ENCODE measurements around the gene ENTPD8. TPM values are rescaled to one million over a fixed set of nuclear protein-coding genes. Genes with fewer than 3 reads are reported as not detected.

ENTPD8 gene
- total RNA-seq, 1 experiment from 2014 or later, result not detected

DNA sequence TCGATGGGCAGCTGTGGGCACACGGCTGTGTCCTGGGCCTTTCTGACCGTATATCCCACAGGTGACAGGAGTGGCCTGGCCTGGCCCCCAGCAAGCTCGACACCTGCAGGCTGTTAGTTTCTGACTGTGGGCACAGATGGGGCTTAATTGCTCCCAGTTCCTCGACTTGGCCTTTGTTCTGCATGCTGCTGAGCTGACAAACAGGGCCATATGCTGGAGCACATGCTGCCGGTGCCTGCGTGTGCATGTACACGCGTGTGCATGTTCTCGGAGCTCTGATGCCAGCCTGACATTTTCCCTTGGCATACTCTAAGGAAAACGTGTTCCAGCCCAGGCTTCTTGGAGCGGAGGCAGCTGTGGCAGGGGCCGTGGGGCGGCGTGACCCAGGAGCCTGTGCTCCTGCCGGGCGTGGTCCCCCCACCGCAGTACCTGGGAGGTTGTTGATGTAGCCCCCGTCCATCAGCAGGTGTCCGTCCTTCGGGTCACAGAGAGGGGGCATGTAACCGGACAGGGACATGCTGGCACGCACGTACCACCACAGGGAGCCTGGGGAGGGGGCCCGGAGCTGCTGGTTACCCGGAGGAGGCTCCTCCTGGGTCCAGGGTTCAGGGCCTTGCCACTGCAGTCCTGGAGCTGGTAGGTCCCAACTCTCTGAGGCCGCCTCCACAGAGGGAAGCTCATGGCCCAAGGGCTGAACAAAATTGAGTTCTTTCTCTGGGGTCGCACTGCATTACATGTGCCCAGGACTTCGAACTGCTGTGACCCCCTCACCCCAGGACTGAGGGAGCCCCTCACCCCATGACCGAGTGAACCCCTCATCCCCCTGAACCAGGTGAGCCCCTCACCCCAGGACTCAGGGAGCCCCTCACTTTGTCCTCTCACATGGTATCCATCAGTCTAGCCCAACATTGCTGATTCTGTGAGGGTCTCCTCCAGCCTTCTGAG lies 22.1 kb upstream of the ENTPD8 start:
- Histone ChIP-seq H3K36me3 (ENCODE audit: low read depth, low read length) (no peaks in the 10 kb centered on the region), H3K9me3 (ENCODE audit: low read length) (no peaks in the 10 kb centered on the region), H2AFZ (ENCODE audit: low read length) (no peak overlapping the region), H3K79me2 (ENCODE audit: low read length) (peaks cover 5% of the 10 kb centered on the region; the same call in 1 of the 2 replicates), H3K4me2 (ENCODE audit: low read length) (no peak overlapping the region), H3K27me3 (ENCODE audit: low read length) (no peaks in the 10 kb centered on the region), H3K9ac (ENCODE audit: low read length) (no peak overlapping the region), H3F3A (ENCODE audit: low read length, unreplicated experiment) (no peaks in the 10 kb centered on the region), H3K4me3 (ENCODE audit: low read length) (no peak overlapping the region), H3K9me2 (replicated peaks; ENCODE audit: low read length) (no peaks in the 10 kb centered on the region), H3K27ac (ENCODE audit: low read length) (no peak overlapping the region), H3K4me1 (ENCODE audit: insufficient read depth, low read length) (peaks cover 4% of the 10 kb centered on the region; the same call in 1 of the 2 replicates), H4K20me1 (ENCODE audit: low read length) (no peaks in the 10 kb centered on the region)
- DNase-seq (no peak), ATAC-seq (no peak)
- POLR2A ChIA-PET (ENCODE audit: unreplicated experiment), result no interaction called here
- BruUV-seq (replicated peaks), result no TSS peak
- intact Hi-C loops (cut with micrococcal nuclease), result no loop called here
- TF ChIP-seq, protein P1, sequence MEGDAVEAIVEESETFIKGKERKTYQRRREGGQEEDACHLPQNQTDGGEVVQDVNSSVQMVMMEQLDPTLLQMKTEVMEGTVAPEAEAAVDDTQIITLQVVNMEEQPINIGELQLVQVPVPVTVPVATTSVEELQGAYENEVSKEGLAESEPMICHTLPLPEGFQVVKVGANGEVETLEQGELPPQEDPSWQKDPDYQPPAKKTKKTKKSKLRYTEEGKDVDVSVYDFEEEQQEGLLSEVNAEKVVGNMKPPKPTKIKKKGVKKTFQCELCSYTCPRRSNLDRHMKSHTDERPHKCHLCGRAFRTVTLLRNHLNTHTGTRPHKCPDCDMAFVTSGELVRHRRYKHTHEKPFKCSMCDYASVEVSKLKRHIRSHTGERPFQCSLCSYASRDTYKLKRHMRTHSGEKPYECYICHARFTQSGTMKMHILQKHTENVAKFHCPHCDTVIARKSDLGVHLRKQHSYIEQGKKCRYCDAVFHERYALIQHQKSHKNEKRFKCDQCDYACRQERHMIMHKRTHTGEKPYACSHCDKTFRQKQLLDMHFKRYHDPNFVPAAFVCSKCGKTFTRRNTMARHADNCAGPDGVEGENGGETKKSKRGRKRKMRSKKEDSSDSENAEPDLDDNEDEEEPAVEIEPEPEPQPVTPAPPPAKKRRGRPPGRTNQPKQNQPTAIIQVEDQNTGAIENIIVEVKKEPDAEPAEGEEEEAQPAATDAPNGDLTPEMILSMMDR (conservative IDR thresholded peaks at IDR 0.05; ENCODE audit: low read depth, low read length), result no peak
- TF ChIP-seq EZH2phosphoT487 (IDR thresholded peaks at IDR 0.05; ENCODE audit: borderline replicate concordance, low read length) (no peak), EZH2 (IDR thresholded peaks at IDR 0.05; ENCODE audit: low read length, unreplicated experiment) (no peak)
- CTCF ChIA-PET, result no interaction called here

- POLR2A ChIA-PET (ENCODE audit: unreplicated experiment), result no interaction called here
- Histone ChIP-seq H3K4me2 (ENCODE audit: low read length) (no peak overlapping the region), H3K27ac (ENCODE audit: low read length) (no peak overlapping the region), H3K4me1 (ENCODE audit: insufficient read depth, low read length) (peaks cover 4% of the 10 kb centered on the region; the same call in 1 of the 2 replicates), H3K9me2 (replicated peaks; ENCODE audit: low read length) (no peaks in the 10 kb centered on the region), H3K9ac (ENCODE audit: low read length) (no peak overlapping the region), H3K9me3 (ENCODE audit: low read length) (no peaks in the 10 kb centered on the region), H3K79me2 (ENCODE audit: low read length) (peaks cover 13% of the 10 kb centered on the region; the same call in 1 of the 2 replicates), H2AFZ (ENCODE audit: low read length) (no peak overlapping the region), H3F3A (ENCODE audit: low read length, unreplicated experiment) (no peaks in the 10 kb centered on the region), H3K27me3 (ENCODE audit: low read length) (no peaks in the 10 kb centered on the region), H3K4me3 (ENCODE audit: low read length) (no peak overlapping the region), H3K36me3 (ENCODE audit: low read depth, low read length) (no peaks in the 10 kb centered on the region), H4K20me1 (ENCODE audit: low read length) (no peaks in the 10 kb centered on the region)
- ATAC-seq (no peak), DNase-seq (no peak)
- intact Hi-C loops (cut with micrococcal nuclease), result no loop called here
- no TSS peak for BruUV-seq (replicated peaks)
- TF ChIP-seq, protein P1 (conservative IDR thresholded peaks at IDR 0.05; ENCODE audit: low read depth, low read length), result no peak
- TF ChIP-seq EZH2 (IDR thresholded peaks at IDR 0.05; ENCODE audit: low read length, unreplicated experiment) (no peak), EZH2phosphoT487 (IDR thresholded peaks at IDR 0.05; ENCODE audit: borderline replicate concordance, low read length) (no peak)
- CTCF ChIA-PET, result no interaction called here
Measured at GRCh38 chr9:137462396-137462985, 21.3 kb upstream of the ENTPD8 start.
